A549 (cell line): ENCODE data around the gene ZNF101. TPM values are rescaled to one million over a fixed set of nuclear protein-coding genes. Genes with fewer than 3 reads are reported as not detected.
"Not testable (repeated sequence)": the region's sequence is repeated elsewhere in the genome, so short reads cannot be mapped to it uniquely, and the experiment has no call there.

Experiments
- ATAC-seq, 2 experiments: fragments of 200-7000 bp in 1 of 2; fragments of >200 bp in 1 of 2; cut with Nextera tagmentation in 1 of 2; cut with Tn5 transposase in 1 of 2; 3 replicates each; pipeline versions ENCODE4 v1.8.0 to v1.9.1; 2018 to 2020; ENCODE audit warnings: mild to moderate bottlenecking in 1 of 2, moderate library complexity in 1 of 2
- CTCF ChIA-PET: fragments of 300-600 bp; sonication (Branson Sonifier 250); formaldehyde crosslinking; extraction: SDS; loops from one replicate; lab custom pipeline; 2021; ENCODE audit warnings: antibody characterized with exemption, inconsistent platforms; lab: Yijun Ruan, JAX
- POLR2A ChIA-PET: fragments of 350-600 bp; formaldehyde crosslinking; extraction: SDS; loops from one replicate; lab custom pipeline; 2021; ENCODE audit warnings: antibody characterized with exemption, inconsistent platforms; lab: Yijun Ruan, JAX
- DNase-seq, 2 experiments: peaks; one replicate each; pipeline versions ENCODE4 v3.0.0 to v3.0.0-alpha.2; 2011 to 2016; ENCODE audit warnings: low read depth in 1 of 2, low spot score in 1 of 2
- FAIRE-seq: peaks from 2 replicates; lab custom pipeline; 2011; peaks lifted over from hg19 to GRCh38; lab: Jason Lieb, UNC
- H3K27ac ChIP-seq, 2 experiments: fragments of >200 bp; sonication (Bioruptor Twin); formaldehyde crosslinking; 3 replicates each; pipeline ENCODE4 v1.5.1; 2016 to 2017
- H3K4me1 ChIP-seq: fragments of >200 bp; sonication (Bioruptor Twin); formaldehyde crosslinking; 3 replicates; pipeline ENCODE4 v1.6.1; 2016
- H3K4me2 ChIP-seq: fragments of >200 bp; sonication (Bioruptor Twin); formaldehyde crosslinking; 3 replicates; pipeline ENCODE4 v1.6.1; 2016
- H3K4me3 ChIP-seq: fragments of >200 bp; sonication (Bioruptor Twin); formaldehyde crosslinking; 3 replicates; pipeline ENCODE4 v1.5.1; 2016
- H3K9me3 ChIP-seq: fragments of >200 bp; sonication (Bioruptor Twin); formaldehyde crosslinking; 3 replicates; pipeline ENCODE4 v1.6.1; 2016
- BHLHE40 ChIP-seq: IDR thresholded peaks from 2 replicates; pipeline ENCODE4 v1.6.1; 2012; ENCODE audit warnings: low read depth, low read length, inconsistent platforms
- CBX8 ChIP-seq: fragments of 200-600 bp; sonication (generic); IDR thresholded peaks from 2 replicates; pipeline ENCODE4 v1.6.1; 2016
- CEBPB ChIP-seq, 2 experiments: fragments of >200 bp in 1 of 2; sonication (Bioruptor Twin) in 1 of 2; formaldehyde crosslinking in 1 of 2; IDR thresholded peaks; 2 replicates each; pipeline ENCODE4 v1.6.1; 2012 to 2016
- CHD2 ChIP-seq: fragments of 150-350 bp; IDR thresholded peaks from 2 replicates; pipeline ENCODE4 v1.6.1; 2014; ENCODE audit warnings: low read length; ENCODE audit not compliant: partially characterized antibody
- CHD4 ChIP-seq: fragments of 200-600 bp; sonication (generic); IDR thresholded peaks from 2 replicates; pipeline ENCODE4 v1.6.1; 2016; ENCODE audit warnings: antibody characterized with exemption, mild to moderate bottlenecking, borderline replicate concordance
- ELK1 ChIP-seq: fragments of 150-350 bp; IDR thresholded peaks from 2 replicates; pipeline ENCODE4 v1.6.1; 2014; ENCODE audit warnings: low read depth, mild to moderate bottlenecking, low read length
- EP300 ChIP-seq, 2 experiments: fragments of >200 bp; sonication (Bioruptor Twin); formaldehyde crosslinking; IDR thresholded peaks; 2 replicates in 1 of 2; 3 replicates in 1 of 2; pipeline ENCODE4 v1.6.1; 2016 to 2017
- FOSB ChIP-seq: fragments of 250-450 bp; sonication (Bioruptor Pico); IDR thresholded peaks from 2 replicates; pipeline ENCODE4 v1.5.0; 2020; ENCODE audit warnings: mild to moderate bottlenecking, moderate library complexity
- FOSL2 ChIP-seq, 2 experiments: fragments of 450-650 bp in 1 of 2; fragments of >200 bp in 1 of 2; sonication (Bioruptor Twin) in 1 of 2; formaldehyde crosslinking; IDR thresholded peaks; 2 replicates each; pipeline versions ENCODE4 v1.5.0 to v1.6.1; 2016 to 2020; ENCODE audit warnings: mild to moderate bottlenecking in 1 of 2, moderate library complexity in 1 of 2
- HDAC2 ChIP-seq: fragments of 200-600 bp; sonication (generic); IDR thresholded peaks from 2 replicates; pipeline ENCODE4 v1.6.1; 2016
- HEYL ChIP-seq: fragments of 250-450 bp; sonication (Bioruptor Pico); IDR thresholded peaks from 2 replicates; pipeline ENCODE4 v1.8.0; 2021; ENCODE audit warnings: mild to moderate bottlenecking, moderate library complexity
- HMGXB4 ChIP-seq: fragments of 250-450 bp; sonication (Bioruptor Pico); IDR thresholded peaks from 2 replicates; pipeline ENCODE4 v1.5.0; 2021; ENCODE audit warnings: mild to moderate bottlenecking, moderate library complexity, borderline replicate concordance
- JUNB ChIP-seq: fragments of >200 bp; sonication (Bioruptor Twin); formaldehyde crosslinking; IDR thresholded peaks from 2 replicates; pipeline ENCODE4 v1.6.1; 2016
- MAFK ChIP-seq: fragments of 450-650 bp; IDR thresholded peaks from 2 replicates; pipeline ENCODE4 v1.6.1; 2014; ENCODE audit not compliant: partially characterized antibody
- MYC ChIP-seq: IDR thresholded peaks from 2 replicates; pipeline ENCODE4 v1.6.1; 2012; ENCODE audit warnings: mild to moderate bottlenecking, inconsistent platforms, low read length, improper control_type of control experiment, borderline replicate concordance
- PBX3 ChIP-seq: IDR thresholded peaks from 2 replicates; pipeline ENCODE4 v1.6.1; 2012
- REST ChIP-seq: fragments of 200-600 bp; sonication (generic); IDR thresholded peaks from 2 replicates; pipeline ENCODE4 v1.6.1; 2016; ENCODE audit warnings: antibody characterized with exemption, mild to moderate bottlenecking, moderate library complexity
- SMC3 ChIP-seq: fragments of >200 bp; sonication (Bioruptor Twin); formaldehyde crosslinking; IDR thresholded peaks from 3 replicates; pipeline ENCODE4 v1.6.1; 2018; ENCODE audit warnings: inconsistent platforms
- TFCP2L1 ChIP-seq: fragments of 250-450 bp; sonication (Bioruptor Pico); IDR thresholded peaks from 2 replicates; pipeline ENCODE4 v1.5.0; 2021; ENCODE audit warnings: mild to moderate bottlenecking
- USF2 ChIP-seq: fragments of 450-650 bp; IDR thresholded peaks from 2 replicates; pipeline ENCODE4 v1.6.1; 2014; ENCODE audit warnings: antibody characterized with exemption
- ZC3H11A ChIP-seq: fragments of 450-650 bp; IDR thresholded peaks from 2 replicates; pipeline ENCODE4 v1.6.1; 2014; ENCODE audit warnings: antibody characterized with exemption, mild to moderate bottlenecking
- WGBS: methylation state at CpG from one replicate; pipeline ENCODE4 v1.1.6; 2017; ENCODE audit errors: missing lambda C conversion rate; 5-methylcytosine and 5-hydroxymethylcytosine counted together
- polyA plus RNA-seq, 4 experiments: library from polyadenylated mRNA; depleted of rRNA in 3 of 4; stranded (reverse); fragments of >200 nt; fragmentation: RNase III in 1 of 4; extraction: RNeasy Plus Mini Kit Qiagen cat#74134 plus additional on column Dnase treatment in 1 of 4; gene quantifications; 2 replicates in 3 of 4; 3 replicates in 1 of 4; pipeline ENCODE4 v1.2.3, GENCODE V29; 2011 to 2017

The ZNF101 gene
- polyA plus RNA-seq, 2 of the 4 experiments (the other 2 are of a cell fraction): 4.9 to 7.4 TPM

GRCh38 chr19:19686580-19686979, 17.9 kb downstream of the ZNF101 start:
- CTCF ChIA-PET: interaction anchor here (0.7 kb wide), 1 partner anchor 104 kb away, joined by 3 read pairs; no protein-coding TSS in a partner anchor
- no peaks in the 10 kb centered on the region for H3K4me1 ChIP-seq
- FAIRE-seq: no peak
- H3K27ac ChIP-seq: no peak overlapping the region
- H3K4me3 ChIP-seq: no peak overlapping the region
- POLR2A ChIA-PET: no interaction called here
- 74% methylated on average over 6 of the region's 6 CpGs for WGBS
- H3K9me3 ChIP-seq: peaks cover 14% of the 10 kb centered on the region
- TF ChIP-seq EP300 (IDR thresholded peaks at IDR 0.05) (no peak), CBX8 (no peak), CHD2 (no peak), SMC3 (no peak), FOSB (CRISPR knock-in tag) (no peak), CEBPB (IDR thresholded peaks at IDR 0.05) (no peak), ZC3H11A (no peak), ELK1 (no peak), MYC (no peak), JUNB (no peak), TFCP2L1 (CRISPR knock-in tag) (no peak)
- H3K4me2 ChIP-seq: no peak overlapping the region
- ATAC-seq: no peak
- no peak for DNase-seq

- no peaks in the 10 kb centered on the region for H3K4me1 ChIP-seq
- no peak overlapping the region for H3K4me2 ChIP-seq
- ATAC-seq (no peak), FAIRE-seq (no peak), DNase-seq (no peak)
- CTCF ChIA-PET: interaction anchor here (0.7 kb wide), 1 partner anchor 103 kb away, joined by 3 read pairs; no protein-coding TSS in a partner anchor
- TF ChIP-seq FOSL2 (IDR thresholded peaks at IDR 0.05) (no peak), FOSL2 (CRISPR knock-in tag; IDR thresholded peaks at IDR 0.05) (no peak), MAFK (no peak), REST (no peak)
- H3K27ac ChIP-seq: no peak overlapping the region
- POLR2A ChIA-PET: no interaction called here
- H3K4me3 ChIP-seq: no peak overlapping the region
- WGBS: 64% methylated on average over 3 of the region's 3 CpGs
- peaks cover 13% of the 10 kb centered on the region for H3K9me3 ChIP-seq
Observed at GRCh38 chr19:19687090-19687489, 18.5 kb downstream of the ZNF101 start.

GRCh38 chr19:19689023-19689422, 20.4 kb downstream of the ZNF101 start:
- FAIRE-seq, H3K4me3 ChIP-seq, H3K4me1 ChIP-seq, POLR2A ChIA-PET, DNase-seq, H3K27ac ChIP-seq, H3K4me2 ChIP-seq, ATAC-seq, H3K9me3 ChIP-seq: not testable (repeated sequence)
- CTCF ChIA-PET: interaction anchor here (0.6 kb wide), 1 partner anchor 574 kb away, joined by 3 read pairs; no protein-coding TSS in a partner anchor
- WGBS: 65% methylated on average over 10 of the region's 10 CpGs

GRCh38 chr19:19691683-19692082, 23.0 kb downstream of the ZNF101 start:
- ChIA-PET CTCF (no interaction called here), POLR2A (interaction anchor here (1.2 kb wide), 1 partner anchor 84 kb away, joined by 7 read pairs; no protein-coding TSS in a partner anchor)
- FAIRE-seq: no peak
- Histone ChIP-seq H3K27ac (no peak overlapping the region), H3K4me3 (no peak overlapping the region), H3K4me1 (no peaks in the 10 kb centered on the region), H3K9me3 (peaks cover 6% of the 10 kb centered on the region; the same call in 2 of the 3 replicates), H3K4me2 (no peak overlapping the region)
- no peak for DNase-seq
- 52% methylated on average over 10 of the region's 10 CpGs for whole genome bisulfite sequencing
- no peak for ATAC-seq
- TF ChIP-seq TFCP2L1 (CRISPR knock-in tag) (no peak), HDAC2 (no peak), HEYL (CRISPR knock-in tag) (no peak), CHD4 (no peak), PBX3 (no peak), HMGXB4 (no peak), BHLHE40 (no peak), CEBPB (IDR thresholded peaks at IDR 0.05) (no peak), USF2 (no peak)
